Measurements from ENCODE around the gene NAV2.
A peak's percentile ranks its signal among the peaks of the same experiment; 100 is the strongest.

Gene NAV2

DNA sequence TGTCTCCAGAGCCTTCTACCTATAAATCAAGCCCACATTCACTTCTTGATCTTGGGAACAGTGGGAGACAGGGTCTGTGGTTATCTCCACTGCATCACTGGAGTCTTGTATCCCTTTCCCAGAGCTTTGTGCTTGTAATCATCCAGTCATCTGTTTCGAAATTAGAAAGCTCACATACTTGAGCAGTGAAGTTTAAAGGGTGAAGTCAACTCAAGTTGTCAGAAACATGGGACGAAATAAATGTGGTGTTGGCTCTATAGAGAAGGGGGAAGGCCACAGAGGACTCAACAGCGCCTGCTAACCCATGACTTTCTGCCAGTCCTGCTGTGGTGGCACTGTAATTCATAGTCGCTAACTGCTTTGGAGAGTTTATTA, 250.2 kb downstream of the NAV2 start:
- no peaks in the 10 kb centered on the region for H3K9me3 Mint-ChIP-seq
- H3K4me1 Mint-ChIP-seq = peaks cover 67% of the 10 kb centered on the region
- H3K4me3 Mint-ChIP-seq = no peak overlapping the region
- peak overlapping the region; percentile 91 for H3K27ac Mint-ChIP-seq
- H3K27me3 Mint-ChIP-seq (ENCODE audit: low read depth, poor library complexity) = peaks cover 8% of the 10 kb centered on the region
- TF ChIP-seq CTCF (IDR thresholded peaks at IDR 0.05) = no peak
- no peak for DNase-seq
- no peaks in the 10 kb centered on the region for H3K36me3 Mint-ChIP-seq (ENCODE audit: low read depth)

DNA sequence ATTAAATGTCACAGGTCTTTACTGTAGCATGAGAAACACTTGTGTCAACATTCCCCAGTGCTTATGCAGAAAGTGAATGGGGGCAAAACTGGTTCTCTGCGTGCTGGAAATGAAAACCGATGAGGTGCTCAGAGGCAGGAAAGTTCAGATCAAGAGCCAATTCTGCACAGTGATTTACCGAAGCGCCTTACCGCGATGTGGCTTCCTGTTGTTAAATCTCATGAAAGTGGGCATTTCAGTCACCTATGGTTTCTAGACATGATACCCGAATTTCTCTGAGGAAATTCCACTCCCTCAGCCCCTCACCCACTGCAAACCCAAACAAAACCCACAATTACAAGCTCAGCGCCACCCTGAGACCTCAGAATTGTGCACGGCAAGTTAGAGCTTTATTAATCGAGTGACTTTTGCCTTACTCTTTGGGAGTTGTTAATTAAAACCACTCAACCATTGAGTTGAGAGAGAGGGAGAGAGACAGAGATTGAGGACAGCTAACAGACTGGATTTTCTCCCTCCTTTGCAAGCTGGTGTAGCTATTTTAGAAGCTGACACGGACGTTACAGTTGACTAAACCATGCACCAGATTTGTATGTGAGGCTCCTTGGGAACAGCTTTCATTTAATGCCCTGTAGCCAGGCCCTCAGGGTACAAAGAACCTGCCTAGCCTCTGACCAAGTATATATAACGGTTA, 251.2 kb downstream of the NAV2 start:
- no peak for DNase-seq
- no peak for TF ChIP-seq CTCF (IDR thresholded peaks at IDR 0.05)
- Mint-ChIP-seq H3K4me1 (peaks cover 57% of the 10 kb centered on the region), H3K9me3 (no peaks in the 10 kb centered on the region), H3K27me3 (ENCODE audit: low read depth, poor library complexity) (peaks cover 4% of the 10 kb centered on the region), H3K27ac (peak overlapping the region; percentile 80), H3K36me3 (ENCODE audit: low read depth) (no peaks in the 10 kb centered on the region), H3K4me3 (no peak overlapping the region)

- no peaks in the 10 kb centered on the region for H3K9me3 Mint-ChIP-seq
- no peaks in the 10 kb centered on the region for H3K36me3 Mint-ChIP-seq (ENCODE audit: low read depth)
- H3K4me3 Mint-ChIP-seq = no peak overlapping the region
- no peak overlapping the region for H3K27ac Mint-ChIP-seq
- no peak for DNase-seq
- peaks cover 4% of the 10 kb centered on the region for H3K27me3 Mint-ChIP-seq (ENCODE audit: low read depth, poor library complexity)
- peaks cover 50% of the 10 kb centered on the region for H3K4me1 Mint-ChIP-seq
- TF ChIP-seq CTCF (IDR thresholded peaks at IDR 0.05) = no peak
Observed at GRCh38 chr11:19966441-19966840, 253.8 kb downstream of the NAV2 start.

DNA sequence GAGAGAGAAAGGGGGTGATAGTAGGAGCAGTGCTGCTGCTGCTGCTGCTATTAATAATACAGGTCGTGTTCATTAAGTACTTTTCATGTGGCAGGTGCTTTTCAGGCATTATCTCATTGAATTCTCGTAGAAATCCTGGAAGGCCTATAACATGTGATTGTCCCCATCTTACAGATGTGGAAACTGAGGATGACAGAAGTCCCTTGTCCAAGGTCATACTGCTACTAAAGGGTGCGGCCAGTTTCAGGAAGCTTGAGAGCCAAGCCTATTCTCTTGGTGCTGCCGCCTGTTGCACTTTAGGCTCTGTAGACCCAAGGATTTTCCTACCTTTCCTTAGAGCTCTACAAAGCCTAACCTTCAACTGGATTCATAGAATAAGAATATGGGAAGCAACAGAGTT, 254.3 kb downstream of the NAV2 start:
- Mint-ChIP-seq H3K4me1 (peaks cover 50% of the 10 kb centered on the region), H3K27me3 (ENCODE audit: low read depth, poor library complexity) (peaks cover 4% of the 10 kb centered on the region), H3K9me3 (no peaks in the 10 kb centered on the region), H3K4me3 (no peak overlapping the region), H3K36me3 (ENCODE audit: low read depth) (no peaks in the 10 kb centered on the region), H3K27ac (no peak overlapping the region)
- DNase-seq = no peak
- TF ChIP-seq CTCF (IDR thresholded peaks at IDR 0.05) = no peak

DNA sequence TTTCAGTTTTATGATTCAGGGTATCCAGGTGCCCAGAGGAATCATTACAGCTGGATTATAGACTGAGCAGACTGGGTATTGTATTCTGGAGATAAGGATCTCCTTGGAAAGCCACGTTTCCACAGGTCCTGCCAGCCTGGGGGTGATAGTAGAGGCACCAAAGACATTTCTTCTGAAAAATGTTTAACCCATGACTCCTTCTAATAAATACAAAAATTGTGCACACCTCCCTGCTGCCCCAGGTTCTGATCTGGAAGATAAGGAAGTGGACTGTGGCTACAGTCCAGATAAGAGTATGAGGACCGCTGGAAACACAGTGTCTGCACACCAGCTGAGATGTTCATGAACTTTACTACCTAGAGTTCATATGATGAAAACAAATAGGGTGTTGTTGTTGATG, 255.2 kb downstream of the NAV2 start:
- Mint-ChIP-seq H3K36me3 (ENCODE audit: low read depth) (no peaks in the 10 kb centered on the region), H3K4me1 (peaks cover 51% of the 10 kb centered on the region), H3K9me3 (no peaks in the 10 kb centered on the region), H3K27me3 (ENCODE audit: low read depth, poor library complexity) (peaks cover 3% of the 10 kb centered on the region), H3K27ac (no peak overlapping the region), H3K4me3 (no peak overlapping the region)
- TF ChIP-seq CTCF (IDR thresholded peaks at IDR 0.05) = no peak
- DNase-seq = no peak

GRCh38 chr11:19968860-19969259, 256.2 kb downstream of the NAV2 start:
- DNase-seq = no peak
- no peak overlapping the region for H3K4me3 Mint-ChIP-seq
- peaks cover 5% of the 10 kb centered on the region for H3K27me3 Mint-ChIP-seq (ENCODE audit: low read depth, poor library complexity)
- no peak for TF ChIP-seq CTCF (IDR thresholded peaks at IDR 0.05)
- H3K36me3 Mint-ChIP-seq (ENCODE audit: low read depth) = no peaks in the 10 kb centered on the region
- no peak overlapping the region for H3K27ac Mint-ChIP-seq
- H3K9me3 Mint-ChIP-seq = no peaks in the 10 kb centered on the region
- H3K4me1 Mint-ChIP-seq = peaks cover 44% of the 10 kb centered on the region
